Measurements from ENCODE around the gene TNIP3.

The TNIP3 gene

DNA sequence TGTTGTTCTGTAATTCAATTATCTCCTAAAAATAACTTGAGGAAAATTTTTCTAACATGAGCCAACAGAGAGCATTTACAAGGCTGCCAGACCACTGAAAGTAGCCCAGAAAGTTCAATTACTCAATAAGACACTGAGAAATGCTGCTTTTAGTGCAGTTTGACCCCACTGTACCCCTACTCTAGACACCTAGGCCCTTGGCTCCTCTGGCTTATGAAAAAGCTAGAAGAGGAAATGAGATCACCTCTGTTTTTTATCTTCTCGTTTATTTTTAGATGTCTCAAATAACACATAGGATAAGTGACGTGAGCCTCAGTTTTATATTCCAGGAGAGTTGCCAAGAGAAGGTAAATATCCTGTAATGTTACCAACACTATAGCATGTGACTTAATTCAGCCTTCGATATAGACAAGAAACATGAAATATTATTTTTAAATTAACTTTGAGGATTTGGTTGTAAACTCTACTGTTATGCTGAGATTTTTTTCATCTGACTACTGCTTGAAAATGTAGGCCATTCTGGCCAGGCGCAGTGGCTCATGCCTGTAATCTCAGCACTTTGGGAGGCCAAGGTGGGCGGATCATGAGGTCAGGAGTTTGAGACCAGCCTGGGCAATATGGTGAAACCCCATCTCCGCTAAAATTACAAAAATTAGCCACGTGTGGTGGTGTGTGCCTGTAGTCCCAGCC is 24.4 kb downstream of the TNIP3 start:
- no peak for DNase-seq
- POLR2A ChIA-PET = no interaction called here
- WGBS (ENCODE audit: insufficient coverage) = 98% methylated on average over 4 of the region's 7 CpGs
- CTCF ChIA-PET = no interaction called here
- Histone ChIP-seq H3K4me3 (ENCODE audit: control insufficient read depth in 1 of 7, extremely low read depth in 1 of 7, insufficient read depth in 4 of 7, low read depth in 2 of 7, low read length in 6 of 7) (no peak overlapping the region), H3K9me3 (ENCODE audit: control extremely low read depth in 1 of 5, control insufficient read depth in 4 of 5, insufficient read depth in 2 of 5, low read depth in 1 of 5, low read length in 4 of 5) (no peaks in the 10 kb centered on the region), H3K27ac (ENCODE audit: insufficient read depth in 1 of 2, low read depth in 1 of 2, low read length in 2 of 2, poor library complexity in 1 of 2, severe bottlenecking in 2 of 2) (no peak overlapping the region), H3K36me3 (ENCODE audit: control insufficient read depth in 4 of 4, insufficient read depth in 4 of 4, low read length in 3 of 4) (no peaks in the 10 kb centered on the region), H3K4me1 (ENCODE audit: control extremely low read depth in 1 of 4, control insufficient read depth in 4 of 4, insufficient read depth in 4 of 4, low read length in 3 of 4) (no peaks in the 10 kb centered on the region), H3K27me3 (replicated peaks in 2 of 5; ENCODE audit: control insufficient read depth in 4 of 5, insufficient read depth in 5 of 5, low read length in 4 of 5) (peaks cover 0 to 1% (median 0%) of the 10 kb centered on the region in 5 experiments)

DNA sequence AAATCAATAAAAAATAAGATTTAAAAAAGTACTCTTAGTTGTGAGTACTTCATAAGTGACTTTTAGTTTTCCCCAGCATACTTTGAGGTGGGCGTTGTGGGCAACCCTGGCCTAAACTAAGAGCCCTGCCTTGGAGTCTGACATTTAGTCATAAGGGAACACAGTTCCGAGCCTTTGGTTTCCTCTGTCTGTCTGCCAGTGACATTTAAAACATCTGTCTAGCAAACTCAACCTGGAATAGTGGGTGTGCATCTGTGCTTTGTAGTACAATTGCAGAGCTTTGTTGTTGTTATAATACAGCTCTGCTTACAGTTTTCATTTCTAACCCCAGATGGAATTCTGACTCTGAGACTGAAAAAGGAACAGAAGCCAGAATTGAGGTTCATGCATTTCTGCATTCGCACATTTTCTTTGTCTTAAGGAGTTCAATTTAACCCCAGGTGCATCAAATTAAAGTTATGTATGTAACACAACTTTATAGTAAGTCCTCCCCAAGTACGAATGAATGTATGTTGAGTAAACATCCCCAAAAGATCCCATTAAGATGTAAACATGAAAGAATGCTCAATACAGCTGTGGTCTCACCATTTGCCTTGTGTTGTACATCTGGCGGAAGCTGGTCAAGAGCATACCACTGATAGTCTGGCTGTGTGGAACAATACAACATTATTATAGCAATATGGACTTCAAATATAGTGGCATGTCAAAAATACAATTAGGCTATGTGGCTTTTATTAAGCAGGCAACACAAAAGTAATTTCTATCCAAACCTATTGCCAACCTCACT is 25.9 kb downstream of the TNIP3 start:
- Histone ChIP-seq H3K4me1 (ENCODE audit: control extremely low read depth in 1 of 4, control insufficient read depth in 4 of 4, insufficient read depth in 4 of 4, low read length in 3 of 4) (no peaks in the 10 kb centered on the region), H3K27me3 (replicated peaks in 2 of 5; ENCODE audit: control insufficient read depth in 4 of 5, insufficient read depth in 5 of 5, low read length in 4 of 5) (peaks cover 0 to 1% (median 0%) of the 10 kb centered on the region in 5 experiments), H3K27ac (ENCODE audit: insufficient read depth in 1 of 2, low read depth in 1 of 2, low read length in 2 of 2, poor library complexity in 1 of 2, severe bottlenecking in 2 of 2) (no peak overlapping the region), H3K9me3 (ENCODE audit: control extremely low read depth in 1 of 5, control insufficient read depth in 4 of 5, insufficient read depth in 2 of 5, low read depth in 1 of 5, low read length in 4 of 5) (no peaks in the 10 kb centered on the region), H3K4me3 (ENCODE audit: control insufficient read depth in 1 of 7, extremely low read depth in 1 of 7, insufficient read depth in 4 of 7, low read depth in 2 of 7, low read length in 6 of 7) (no peak overlapping the region), H3K36me3 (ENCODE audit: control insufficient read depth in 4 of 4, insufficient read depth in 4 of 4, low read length in 3 of 4) (no peaks in the 10 kb centered on the region)
- ChIA-PET POLR2A (no interaction called here), CTCF (interaction anchor here (0.6 kb wide), 1 partner anchor 22 kb away, joined by 3 read pairs; no protein-coding TSS in a partner anchor)
- no peak for DNase-seq
- WGBS (ENCODE audit: insufficient coverage) = 100% methylated on average over 1 of the region's 5 CpGs

DNA sequence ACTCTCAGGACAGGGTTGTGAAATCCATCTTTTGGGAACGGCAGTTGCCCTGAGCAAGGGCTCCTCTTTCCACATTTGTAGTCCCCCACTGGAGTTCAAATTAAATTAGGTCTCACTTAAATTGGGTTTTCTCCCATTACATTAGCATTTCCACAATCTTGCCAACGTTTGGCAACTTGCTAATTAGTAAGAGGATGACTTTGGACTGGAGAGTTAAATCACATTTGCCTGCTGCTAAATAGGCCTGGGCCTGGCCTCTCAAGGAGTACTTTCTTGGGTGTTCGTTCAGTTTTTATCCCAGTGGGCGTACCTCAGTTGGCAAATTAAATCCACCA is 33.8 kb downstream of the TNIP3 start:
- CTCF ChIA-PET = no interaction called here
- 80% methylated on average over 1 of the region's 4 CpGs for WGBS (ENCODE audit: insufficient coverage)

DNA sequence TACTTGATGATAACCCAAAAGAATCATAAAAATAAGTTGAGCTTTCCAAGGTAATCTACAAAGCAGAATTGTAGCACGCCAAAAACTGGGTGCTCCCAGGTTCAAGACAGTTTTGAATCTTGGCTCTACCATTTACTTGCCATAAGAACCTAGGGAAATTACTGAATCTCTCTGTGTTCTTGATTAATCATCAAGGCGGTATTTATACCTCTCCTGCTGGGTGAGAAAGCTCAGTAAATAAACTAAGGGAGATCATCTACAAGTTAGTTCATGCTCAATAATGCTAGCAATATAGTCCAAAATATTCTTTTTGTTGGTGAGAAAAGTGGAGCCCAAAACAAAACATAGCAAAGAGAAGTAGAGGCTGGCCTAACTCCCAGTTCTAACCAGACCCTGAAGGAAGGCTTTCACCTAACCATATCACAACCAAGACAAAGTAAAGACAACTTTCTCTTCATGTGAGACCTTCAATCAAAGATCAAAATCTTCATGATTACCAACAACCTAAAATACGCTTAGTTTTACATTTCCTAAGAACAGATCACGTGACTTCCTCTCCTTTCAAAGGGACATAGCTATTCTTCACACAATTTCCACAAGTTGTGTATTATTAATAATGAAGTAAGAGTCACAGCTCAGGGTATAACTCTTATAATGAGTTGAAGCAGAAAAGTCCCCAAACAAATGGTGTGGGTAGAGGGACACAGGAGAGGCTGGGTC is 34.4 kb downstream of the TNIP3 start:
- no peaks in the 10 kb centered on the region for H3K36me3 ChIP-seq (ENCODE audit: control insufficient read depth in 4 of 4, insufficient read depth in 4 of 4, low read length in 3 of 4)
- WGBS (ENCODE audit: insufficient coverage) = 100% methylated on average over 1 of the region's 4 CpGs
- no peaks in the 10 kb centered on the region for H3K9me3 ChIP-seq (ENCODE audit: control extremely low read depth in 1 of 5, control insufficient read depth in 4 of 5, insufficient read depth in 2 of 5, low read depth in 1 of 5, low read length in 4 of 5)
- ChIA-PET POLR2A (no interaction called here), CTCF (no interaction called here)
- no peak overlapping the region for H3K27ac ChIP-seq (ENCODE audit: insufficient read depth in 1 of 2, low read depth in 1 of 2, low read length in 2 of 2, poor library complexity in 1 of 2, severe bottlenecking in 2 of 2)
- peaks cover 0 to 13% (median 0%) of the 10 kb centered on the region in 5 experiments for H3K27me3 ChIP-seq (replicated peaks in 2 of 5; ENCODE audit: control insufficient read depth in 4 of 5, insufficient read depth in 5 of 5, low read length in 4 of 5)
- H3K4me1 ChIP-seq (ENCODE audit: control extremely low read depth in 1 of 4, control insufficient read depth in 4 of 4, insufficient read depth in 4 of 4, low read length in 3 of 4) = no peaks in the 10 kb centered on the region
- no peak overlapping the region for H3K4me3 ChIP-seq (ENCODE audit: control insufficient read depth in 1 of 7, extremely low read depth in 1 of 7, insufficient read depth in 4 of 7, low read depth in 2 of 7, low read length in 6 of 7)
- no peak for DNase-seq

More for the DNA sequence above, 33.8 kb downstream of the TNIP3 start:
- Histone ChIP-seq H3K36me3 (ENCODE audit: control insufficient read depth in 4 of 4, insufficient read depth in 4 of 4, low read length in 3 of 4) (no peaks in the 10 kb centered on the region), H3K9me3 (ENCODE audit: control extremely low read depth in 1 of 5, control insufficient read depth in 4 of 5, insufficient read depth in 2 of 5, low read depth in 1 of 5, low read length in 4 of 5) (no peaks in the 10 kb centered on the region), H3K4me3 (ENCODE audit: control insufficient read depth in 1 of 7, extremely low read depth in 1 of 7, insufficient read depth in 4 of 7, low read depth in 2 of 7, low read length in 6 of 7) (no peak overlapping the region), H3K27me3 (replicated peaks in 2 of 5; ENCODE audit: control insufficient read depth in 4 of 5, insufficient read depth in 5 of 5, low read length in 4 of 5) (peaks cover 0 to 9% (median 0%) of the 10 kb centered on the region in 5 experiments), H3K4me1 (ENCODE audit: control extremely low read depth in 1 of 4, control insufficient read depth in 4 of 4, insufficient read depth in 4 of 4, low read length in 3 of 4) (no peaks in the 10 kb centered on the region), H3K27ac (ENCODE audit: insufficient read depth in 1 of 2, low read depth in 1 of 2, low read length in 2 of 2, poor library complexity in 1 of 2, severe bottlenecking in 2 of 2) (no peak overlapping the region)
- no peak for DNase-seq
- POLR2A ChIA-PET = no interaction called here

DNA sequence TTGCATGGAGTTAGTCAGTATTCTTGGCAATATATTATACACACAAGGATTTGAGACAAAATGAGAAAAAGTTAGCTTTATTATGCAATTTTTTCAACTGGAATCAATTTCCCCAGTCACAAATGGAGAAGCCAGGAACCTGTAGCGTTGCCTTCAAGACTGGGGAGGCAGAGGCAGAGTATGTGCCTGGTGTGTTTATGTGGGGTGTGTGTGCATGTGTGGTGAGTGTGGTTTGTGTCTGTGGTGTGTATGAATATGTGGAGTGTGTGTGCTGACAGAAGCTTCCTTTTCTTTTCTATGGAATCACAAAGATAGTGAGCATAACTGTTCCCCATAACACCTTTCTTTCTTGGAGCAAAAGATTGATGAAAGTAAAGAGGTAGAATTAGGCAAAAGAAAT is 37.0 kb downstream of the TNIP3 start:
- 100% methylated on average over 1 of the region's 1 CpG for WGBS (ENCODE audit: insufficient coverage)
- Histone ChIP-seq H3K9me3 (ENCODE audit: control extremely low read depth in 1 of 5, control insufficient read depth in 4 of 5, insufficient read depth in 2 of 5, low read depth in 1 of 5, low read length in 4 of 5) (no peaks in the 10 kb centered on the region), H3K36me3 (ENCODE audit: control insufficient read depth in 4 of 4, insufficient read depth in 4 of 4, low read length in 3 of 4) (no peaks in the 10 kb centered on the region), H3K27me3 (replicated peaks in 2 of 5; ENCODE audit: control insufficient read depth in 4 of 5, insufficient read depth in 5 of 5, low read length in 4 of 5) (peaks cover 0 to 13% (median 0%) of the 10 kb centered on the region in 5 experiments), H3K27ac (ENCODE audit: insufficient read depth in 1 of 2, low read depth in 1 of 2, low read length in 2 of 2, poor library complexity in 1 of 2, severe bottlenecking in 2 of 2) (no peak overlapping the region), H3K4me1 (ENCODE audit: control extremely low read depth in 1 of 4, control insufficient read depth in 4 of 4, insufficient read depth in 4 of 4, low read length in 3 of 4) (no peaks in the 10 kb centered on the region), H3K4me3 (ENCODE audit: control insufficient read depth in 1 of 7, extremely low read depth in 1 of 7, insufficient read depth in 4 of 7, low read depth in 2 of 7, low read length in 6 of 7) (no peak overlapping the region)
- POLR2A ChIA-PET = no interaction called here
- DNase-seq = no peak
- CTCF ChIA-PET = no interaction called here

DNA sequence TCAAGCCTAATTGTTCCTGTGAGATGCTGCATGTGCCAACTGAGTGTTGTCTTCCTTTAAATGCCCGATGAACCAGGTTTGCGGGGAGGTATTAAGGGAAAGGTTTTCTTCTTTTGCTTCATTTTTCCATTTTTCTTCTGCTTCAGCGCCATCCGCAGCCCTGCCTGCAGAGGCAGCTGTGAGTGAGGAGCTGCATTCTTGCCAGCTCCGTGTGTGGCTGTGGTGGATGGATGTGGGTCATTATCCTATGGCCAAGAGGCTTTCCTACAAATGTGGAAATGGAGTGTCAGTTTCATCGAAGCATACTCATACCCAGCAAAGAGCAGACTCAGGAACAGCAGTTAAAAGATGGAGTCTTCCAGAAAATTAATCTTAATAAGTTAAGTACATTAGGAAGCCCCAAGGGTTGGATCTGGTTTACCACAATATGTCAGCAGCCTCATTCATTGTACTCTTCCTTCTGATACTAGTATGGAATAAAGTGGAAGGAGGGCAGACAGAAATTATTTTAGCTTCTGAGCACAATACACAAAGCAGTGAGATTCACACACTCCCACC is 37.6 kb downstream of the TNIP3 start:
- Histone ChIP-seq H3K36me3 (ENCODE audit: control insufficient read depth in 4 of 4, insufficient read depth in 4 of 4, low read length in 3 of 4) (no peaks in the 10 kb centered on the region), H3K4me1 (ENCODE audit: control extremely low read depth in 1 of 4, control insufficient read depth in 4 of 4, insufficient read depth in 4 of 4, low read length in 3 of 4) (no peaks in the 10 kb centered on the region), H3K4me3 (ENCODE audit: control insufficient read depth in 1 of 7, extremely low read depth in 1 of 7, insufficient read depth in 4 of 7, low read depth in 2 of 7, low read length in 6 of 7) (no peak overlapping the region), H3K9me3 (ENCODE audit: control extremely low read depth in 1 of 5, control insufficient read depth in 4 of 5, insufficient read depth in 2 of 5, low read depth in 1 of 5, low read length in 4 of 5) (no peaks in the 10 kb centered on the region), H3K27ac (ENCODE audit: insufficient read depth in 1 of 2, low read depth in 1 of 2, low read length in 2 of 2, poor library complexity in 1 of 2, severe bottlenecking in 2 of 2) (no peak overlapping the region), H3K27me3 (replicated peaks in 2 of 5; ENCODE audit: control insufficient read depth in 4 of 5, insufficient read depth in 5 of 5, low read length in 4 of 5) (peaks cover 0 to 15% (median 0%) of the 10 kb centered on the region in 5 experiments)
- ChIA-PET POLR2A (no interaction called here), CTCF (no interaction called here)
- 87% methylated on average over 3 of the region's 6 CpGs for WGBS (ENCODE audit: insufficient coverage)
- DNase-seq = no peak

Measured in common myeloid progenitor, CD34-positive (primary cell).